Measurements from ENCODE around the gene SLC22A7.

SLC22A7 gene

GRCh38 chr6:43267619-43268354 is 30.3 kb upstream of the SLC22A7 start:
- DNase-seq, result no peak

- no peak for DNase-seq
These were observed 29.7 kb upstream of the SLC22A7 start for GRCh38 chr6:43268355-43268700.

GRCh38 chr6:43268782-43269272 is 29.2 kb upstream of the SLC22A7 start:
- no peak for DNase-seq

- peak in 5 of 6 experiments; percentile 9 to 57 (median 36) for DNase-seq
These were observed 28.6 kb upstream of the SLC22A7 start for GRCh38 chr6:43269273-43270007.

- no peak for DNase-seq
These were observed 26.8 kb upstream of the SLC22A7 start for GRCh38 chr6:43271103-43271815.

GRCh38 chr6:43271944-43272343 is 26.1 kb upstream of the SLC22A7 start:
- no peak for DNase-seq

- no peak for DNase-seq
These were observed 24.4 kb upstream of the SLC22A7 start for GRCh38 chr6:43273707-43274106.

GRCh38 chr6:43274127-43274915 is 23.7 kb upstream of the SLC22A7 start:
- DNase-seq, result no peak

- DNase-seq, result peak in 5 of 6 experiments; percentile 11 to 26 (median 18)
These were observed 23.0 kb upstream of the SLC22A7 start for GRCh38 chr6:43274916-43275597.

- DNase-seq, result peak in 5 of 6 experiments; percentile 11 to 66 (median 45)
These were observed 22.1 kb upstream of the SLC22A7 start for GRCh38 chr6:43275801-43276576.

- no peak for DNase-seq
These were observed 21.3 kb upstream of the SLC22A7 start for GRCh38 chr6:43276577-43277305.

GRCh38 chr6:43277306-43277642 is 20.8 kb upstream of the SLC22A7 start:
- no peak for DNase-seq

- DNase-seq, result no peak
These were observed 20.2 kb upstream of the SLC22A7 start for GRCh38 chr6:43277643-43278523.

- DNase-seq, result no peak
These were observed 19.5 kb upstream of the SLC22A7 start for GRCh38 chr6:43278524-43279078.

GRCh38 chr6:43280234-43280633 is 17.8 kb upstream of the SLC22A7 start:
- no peak for DNase-seq

- no peak for DNase-seq
These were observed 16.0 kb upstream of the SLC22A7 start for GRCh38 chr6:43282060-43282459.

- no peak for DNase-seq
These were observed 15.2 kb upstream of the SLC22A7 start for GRCh38 chr6:43282636-43283513.

GRCh38 chr6:43283514-43283901 is 14.6 kb upstream of the SLC22A7 start:
- DNase-seq, result no peak
